Calu3 (cell line): Measurements from ENCODE around the gene RGS18. TPM values are rescaled to one million over a fixed set of nuclear protein-coding genes. Genes with fewer than 3 reads are reported as not detected.

Experiments
- BruUV-seq: library from RNA; stranded (reverse); fragments of 400-500 nt; replicated peaks from 2 replicates; lab custom pipeline; 2021; lab: Mats Ljungman, UMichigan
- CTCF ChIA-PET: fragments of 300-600 bp; sonication (Branson Sonifier 250); formaldehyde crosslinking; loops from one replicate; lab custom pipeline; 2022; ENCODE audit warnings: antibody characterized with exemption; lab: Charles Lee
- DNase-seq: peaks from one replicate; pipeline ENCODE4 v3.0.0; 2022
- H3K27ac Mint-ChIP-seq: one replicate; pipeline ENCODE4 v1.8.0; 2022; ENCODE audit warnings: mixed read lengths; ENCODE audit not compliant: unreplicated experiment
- H3K27me3 Mint-ChIP-seq: one replicate; pipeline ENCODE4 v1.8.0; 2022; ENCODE audit warnings: mixed read lengths; ENCODE audit not compliant: unreplicated experiment
- H3K36me3 Mint-ChIP-seq: one replicate; pipeline ENCODE4 v1.8.0; 2022; ENCODE audit warnings: mild to moderate bottlenecking, moderate library complexity, mixed read lengths; ENCODE audit not compliant: insufficient read depth, unreplicated experiment
- H3K4me1 Mint-ChIP-seq: one replicate; pipeline ENCODE4 v1.8.0; 2022; ENCODE audit warnings: mild to moderate bottlenecking, low read depth, mixed read lengths; ENCODE audit not compliant: unreplicated experiment
- H3K4me3 Mint-ChIP-seq: one replicate; pipeline ENCODE4 v1.8.0; 2022; ENCODE audit warnings: mild to moderate bottlenecking, low read depth, moderate library complexity, mixed read lengths; ENCODE audit not compliant: unreplicated experiment
- H3K9me3 Mint-ChIP-seq: one replicate; pipeline ENCODE4 v1.8.0; 2022; ENCODE audit warnings: low read depth, mixed read lengths; ENCODE audit not compliant: unreplicated experiment
- CTCF ChIP-seq: fragments of 200-600 bp; IDR thresholded peaks from one replicate; pipeline ENCODE4 v1.8.0; 2022; ENCODE audit warnings: antibody characterized with exemption; ENCODE audit not compliant: unreplicated experiment
- intact Hi-C: fragments of 100-400 bp; cut with micrococcal nuclease; formaldehyde crosslinking; loops from one replicate; pipeline ENCODE4 v1.10.0; 2022; ENCODE audit not compliant: unreplicated experiment
- total RNA-seq: library from RNA; stranded (reverse); gene quantifications from 2 replicates; pipeline ENCODE4 v1.2.3, GENCODE V29; 2022

The RGS18 gene
- total RNA-seq, 1 experiment from 2014 or later, result not detected

- Mint-ChIP-seq H3K27ac (no peak overlapping the region), H3K9me3 (no peaks in the 10 kb centered on the region), H3K36me3 (no peaks in the 10 kb centered on the region), H3K27me3 (no peaks in the 10 kb centered on the region), H3K4me3 (no peak overlapping the region), H3K4me1 (no peaks in the 10 kb centered on the region)
- no peak for DNase-seq
- BruUV-seq, result no TSS peak
- intact Hi-C loops, result no loop called here
- CTCF ChIA-PET, result no interaction called here
- no peak for TF ChIP-seq CTCF
Measured at GRCh38 chr1:192157067-192157466, 1.2 kb upstream of the RGS18 start.

- no peaks in the 10 kb centered on the region for H3K36me3 Mint-ChIP-seq
- no peak for DNase-seq
- no peak overlapping the region for H3K27ac Mint-ChIP-seq
- intact Hi-C loops, result no loop called here
- no peak overlapping the region for H3K4me3 Mint-ChIP-seq
- no peaks in the 10 kb centered on the region for H3K27me3 Mint-ChIP-seq
- CTCF ChIA-PET, result no interaction called here
- H3K4me1 Mint-ChIP-seq, result no peaks in the 10 kb centered on the region
- BruUV-seq, result no TSS peak
- H3K9me3 Mint-ChIP-seq, result no peaks in the 10 kb centered on the region
- TF ChIP-seq CTCF, result no peak
Measured at GRCh38 chr1:192159014-192159413, 752 bp downstream of the RGS18 start.

GRCh38 chr1:192159781-192160180 lies 1.5 kb downstream of the RGS18 start:
- Mint-ChIP-seq H3K36me3 (no peaks in the 10 kb centered on the region), H3K9me3 (no peaks in the 10 kb centered on the region), H3K27ac (no peak overlapping the region), H3K4me3 (no peak overlapping the region), H3K27me3 (no peaks in the 10 kb centered on the region), H3K4me1 (no peaks in the 10 kb centered on the region)
- TF ChIP-seq CTCF, result no peak
- no TSS peak for BruUV-seq
- intact Hi-C loops, result no loop called here
- no peak for DNase-seq
- CTCF ChIA-PET, result no interaction called here

GRCh38 chr1:192160196-192160595 lies 1.9 kb downstream of the RGS18 start:
- Mint-ChIP-seq H3K27ac (no peak overlapping the region), H3K4me1 (no peaks in the 10 kb centered on the region), H3K27me3 (no peaks in the 10 kb centered on the region), H3K9me3 (no peaks in the 10 kb centered on the region), H3K4me3 (no peak overlapping the region), H3K36me3 (no peaks in the 10 kb centered on the region)
- DNase-seq, result no peak
- intact Hi-C loops, result no loop called here
- no TSS peak for BruUV-seq
- no peak for TF ChIP-seq CTCF
- CTCF ChIA-PET, result no interaction called here

GRCh38 chr1:192161976-192162375 lies 3.7 kb downstream of the RGS18 start:
- CTCF ChIA-PET, result no interaction called here
- BruUV-seq, result no TSS peak

More at GRCh38 chr1:192161976-192162375, 3.7 kb downstream of the RGS18 start:
- Mint-ChIP-seq H3K4me3 (no peak overlapping the region), H3K9me3 (no peaks in the 10 kb centered on the region), H3K27me3 (no peaks in the 10 kb centered on the region), H3K36me3 (no peaks in the 10 kb centered on the region), H3K4me1 (no peaks in the 10 kb centered on the region), H3K27ac (no peak overlapping the region)
- no peak for TF ChIP-seq CTCF
- DNase-seq, result no peak
- intact Hi-C loops, result no loop called here
